D721Med (cell line): ENCODE data around the gene KLHL13.
"Not testable (repeated sequence)": the region's sequence is repeated elsewhere in the genome, so short reads cannot be mapped to it uniquely, and the experiment has no call there.

Source experiments
- DNase-seq: peaks from one replicate; pipeline ENCODE4 v3.0.0; 2011; ENCODE audit warnings: low spot score; ENCODE audit not compliant: insufficient read length
- FAIRE-seq: peaks from 2 replicates; lab custom pipeline; 2011; peaks lifted over from hg19 to GRCh38; lab: Jason Lieb, UNC
- TF ChIP-seq, protein P1 (sequence below): IDR thresholded peaks from 2 replicates; pipeline ENCODE4 v1.5.1; 2012; ENCODE audit warnings: mild to moderate bottlenecking, control low read depth; ENCODE audit not compliant: insufficient read depth; ENCODE audit errors: missing control alignments

Gene KLHL13

DNA sequence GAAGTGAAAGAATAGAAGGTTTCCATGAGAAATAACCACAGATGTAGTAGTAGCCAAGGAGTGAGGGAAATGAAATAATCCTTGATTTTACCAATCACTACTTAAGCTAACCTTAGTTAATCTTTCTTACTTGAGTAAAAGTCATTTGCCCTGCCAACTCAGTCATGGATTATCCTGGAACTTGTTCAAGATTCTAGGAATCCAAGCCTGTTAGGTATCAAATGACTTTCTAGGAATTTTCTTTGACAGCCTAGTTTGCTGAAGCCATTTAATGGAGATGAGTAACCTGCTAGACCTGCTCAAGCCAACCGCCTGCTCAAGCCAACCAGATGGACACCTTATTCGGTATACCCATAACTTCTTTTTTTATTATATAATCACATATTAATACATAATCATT, 180.5 kb downstream of the KLHL13 start:
- TF ChIP-seq, protein P1, sequence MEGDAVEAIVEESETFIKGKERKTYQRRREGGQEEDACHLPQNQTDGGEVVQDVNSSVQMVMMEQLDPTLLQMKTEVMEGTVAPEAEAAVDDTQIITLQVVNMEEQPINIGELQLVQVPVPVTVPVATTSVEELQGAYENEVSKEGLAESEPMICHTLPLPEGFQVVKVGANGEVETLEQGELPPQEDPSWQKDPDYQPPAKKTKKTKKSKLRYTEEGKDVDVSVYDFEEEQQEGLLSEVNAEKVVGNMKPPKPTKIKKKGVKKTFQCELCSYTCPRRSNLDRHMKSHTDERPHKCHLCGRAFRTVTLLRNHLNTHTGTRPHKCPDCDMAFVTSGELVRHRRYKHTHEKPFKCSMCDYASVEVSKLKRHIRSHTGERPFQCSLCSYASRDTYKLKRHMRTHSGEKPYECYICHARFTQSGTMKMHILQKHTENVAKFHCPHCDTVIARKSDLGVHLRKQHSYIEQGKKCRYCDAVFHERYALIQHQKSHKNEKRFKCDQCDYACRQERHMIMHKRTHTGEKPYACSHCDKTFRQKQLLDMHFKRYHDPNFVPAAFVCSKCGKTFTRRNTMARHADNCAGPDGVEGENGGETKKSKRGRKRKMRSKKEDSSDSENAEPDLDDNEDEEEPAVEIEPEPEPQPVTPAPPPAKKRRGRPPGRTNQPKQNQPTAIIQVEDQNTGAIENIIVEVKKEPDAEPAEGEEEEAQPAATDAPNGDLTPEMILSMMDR, result no peak
- DNase-seq (no peak), FAIRE-seq (no peak)

DNA sequence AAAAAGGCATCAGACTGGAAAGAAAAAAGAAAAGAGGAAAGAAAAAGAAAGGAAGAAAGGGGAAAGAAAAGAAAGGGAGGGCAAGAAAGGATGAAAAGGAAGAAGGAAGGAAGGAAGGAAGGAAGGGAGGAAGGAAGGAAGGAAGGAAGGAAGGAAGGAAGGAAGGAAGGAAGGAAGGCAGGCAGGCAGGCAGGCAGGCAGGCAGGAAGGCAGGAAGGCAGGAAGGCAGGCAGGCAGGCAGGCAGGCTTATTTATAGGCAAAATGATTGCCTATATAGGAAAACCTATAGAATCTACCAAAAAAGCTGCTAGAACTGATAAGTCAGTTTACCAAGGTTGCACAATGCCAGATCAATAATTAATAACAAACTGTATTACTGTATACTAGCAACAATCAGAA, 186.5 kb downstream of the KLHL13 start:
- not testable (repeated sequence) for FAIRE-seq, DNase-seq

DNA sequence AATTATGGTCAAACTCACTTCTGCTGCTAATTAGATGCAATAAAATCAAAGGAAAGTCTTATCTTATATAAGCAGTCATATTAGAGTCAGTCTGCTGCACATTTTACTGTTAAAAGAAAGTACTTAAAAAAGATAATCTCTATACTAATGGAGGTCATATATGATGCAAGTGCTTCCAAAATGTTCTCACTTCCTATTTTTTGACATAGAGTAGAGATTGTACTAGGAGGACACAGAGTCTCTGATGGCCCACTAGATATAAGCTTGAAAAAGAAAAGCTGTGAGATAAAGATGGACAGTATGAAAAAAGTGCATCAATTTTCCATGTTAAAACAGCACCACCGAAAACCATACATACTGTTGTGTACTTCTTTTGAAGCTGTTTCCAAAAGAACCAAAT, 196.9 kb downstream of the KLHL13 start:
- no peak for FAIRE-seq
- TF ChIP-seq, protein P1, result no peak
- DNase-seq, result no peak

DNA sequence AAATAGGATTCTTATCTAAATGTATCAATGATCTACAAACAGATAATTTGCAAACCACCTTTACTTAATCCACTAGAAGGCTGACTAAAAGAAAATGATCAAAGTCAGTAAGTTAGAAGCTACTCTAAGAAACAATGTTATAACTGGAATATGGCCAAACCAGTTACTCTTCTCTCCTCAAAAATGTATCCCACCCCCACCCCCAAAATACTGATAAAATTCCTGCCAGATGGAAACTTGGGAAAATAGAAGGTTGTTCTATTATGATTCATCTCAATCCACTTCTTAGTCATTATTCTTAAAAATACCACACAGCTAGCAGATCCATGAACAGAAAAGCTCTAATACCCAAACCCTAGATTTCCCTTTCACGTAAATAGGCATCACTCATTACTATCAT, 206.4 kb downstream of the KLHL13 start:
- TF ChIP-seq, protein P1, result no peak
- FAIRE-seq (no peak), DNase-seq (no peak)

DNA sequence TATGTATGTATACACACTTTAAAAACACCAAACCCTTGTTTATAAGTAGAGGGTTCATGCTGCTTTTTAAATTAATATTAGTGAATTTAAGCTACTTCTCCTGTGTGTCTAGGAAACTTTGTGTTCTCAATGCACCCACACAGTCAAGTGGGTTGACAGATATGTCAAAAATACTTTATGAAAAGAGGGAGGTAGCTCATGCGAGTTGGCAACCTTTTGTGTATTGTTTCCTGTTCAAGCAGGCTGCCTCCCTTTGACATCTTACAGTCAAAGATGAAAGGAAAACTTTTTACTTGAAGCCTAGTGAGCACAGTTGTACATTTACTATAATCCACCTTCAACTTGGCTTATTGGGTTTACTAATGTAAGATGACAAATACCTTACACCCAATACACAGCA, 218.4 kb downstream of the KLHL13 start:
- FAIRE-seq (no peak), DNase-seq (no peak)
- TF ChIP-seq, protein P1, result no peak

DNA sequence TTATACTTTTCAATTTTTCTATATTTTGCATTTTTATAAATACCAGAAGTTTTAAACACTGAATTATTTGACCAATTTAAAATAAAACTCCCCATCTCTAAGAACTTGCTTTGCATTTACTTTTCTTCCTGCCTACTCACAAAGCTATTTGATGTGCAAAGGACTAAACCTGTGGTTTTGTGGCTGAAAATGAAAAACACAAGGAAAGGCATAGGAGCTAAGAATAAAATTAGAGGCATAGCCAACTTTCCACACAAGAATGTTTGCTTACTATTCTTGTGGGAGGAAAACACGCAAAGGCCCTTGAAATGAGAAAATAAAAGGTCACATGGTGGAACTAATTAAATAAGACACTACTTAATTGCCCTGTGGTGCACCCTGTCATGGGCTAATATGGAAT, 221.2 kb downstream of the KLHL13 start:
- TF ChIP-seq, protein P1, result no peak
- FAIRE-seq (no peak), DNase-seq (no peak)

DNA sequence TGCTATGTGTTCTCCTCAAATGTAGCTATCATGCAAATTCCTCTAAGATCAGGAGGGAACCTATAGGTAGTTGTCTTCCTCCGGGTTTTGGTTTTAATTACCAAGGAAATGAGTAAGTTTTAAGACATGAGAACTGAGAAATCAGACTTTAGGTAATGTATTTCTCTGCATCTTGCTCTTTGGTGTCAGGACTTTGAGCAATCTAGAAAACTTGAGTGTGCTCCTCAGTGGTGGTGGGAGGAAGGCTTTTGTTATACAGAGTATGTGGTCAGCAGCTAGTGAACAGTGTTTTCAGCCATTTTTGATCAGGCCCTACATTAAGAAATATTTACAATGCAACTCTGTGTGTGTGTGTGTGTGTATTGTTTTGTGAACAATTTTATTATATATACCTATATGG, 224.1 kb downstream of the KLHL13 start:
- DNase-seq, result no peak
- FAIRE-seq, result no peak
- TF ChIP-seq, protein P1, result no peak

DNA sequence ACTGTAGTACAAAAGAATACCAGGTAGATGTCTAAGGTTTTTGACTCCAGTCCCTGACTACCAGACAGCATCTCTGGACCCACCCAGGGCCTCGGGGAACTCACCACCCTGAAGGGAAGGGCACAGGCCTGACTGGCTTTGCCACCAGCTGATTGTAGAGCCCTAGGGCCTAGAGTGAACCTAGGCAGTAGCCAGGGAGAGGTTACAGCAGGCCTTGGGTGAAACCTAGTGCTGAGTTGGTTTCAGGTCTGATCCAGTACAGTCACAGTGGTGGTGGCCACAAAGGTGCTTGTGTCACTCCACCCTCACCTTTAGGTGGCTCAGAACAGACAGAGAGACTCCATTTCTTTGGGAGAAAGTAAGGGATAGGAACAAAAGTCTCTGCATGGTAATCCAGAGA, 244.8 kb downstream of the KLHL13 start:
- FAIRE-seq (no peak), DNase-seq (no peak)
- TF ChIP-seq, protein P1, result no peak
